Central memory CD8-positive, alpha-beta T cell (primary cell): ENCODE measurements around the gene COL4A2.
"Not testable (repeated sequence)": the region's sequence is repeated elsewhere in the genome, so short reads cannot be mapped to it uniquely, and the experiment has no call there.

ENCODE experiments used
- ATAC-seq: fragments of 150-1000 bp; cut with Tn5 transposase; replicated peaks from 2 replicates; pipeline ENCODE4 v1.10.0; 2022; ENCODE audit warnings: mild to moderate bottlenecking, moderate FRiP score, moderate number of reproducible peaks; ENCODE audit not compliant: poor library complexity, severe bottlenecking; ENCODE audit errors: extremely low read depth
- DNase-seq, 2 donors: peaks; one replicate each; pipeline ENCODE4 v3.0.0; 2021; ENCODE audit warnings: low spot score in 2 of 2
- H3K27ac Mint-ChIP-seq: one replicate; pipeline ENCODE4 v1.8.0; 2022; ENCODE audit warnings: low read depth, mild to moderate bottlenecking, moderate library complexity, mixed read lengths
- H3K27me3 Mint-ChIP-seq: one replicate; pipeline ENCODE4 v1.8.0; 2022; ENCODE audit warnings: mixed read lengths
- H3K36me3 Mint-ChIP-seq: one replicate; pipeline ENCODE4 v1.8.0; 2022; ENCODE audit warnings: mild to moderate bottlenecking, moderate library complexity, mixed read lengths; ENCODE audit not compliant: insufficient read depth
- H3K4me1 Mint-ChIP-seq: one replicate; pipeline ENCODE4 v1.8.0; 2022; ENCODE audit warnings: mixed read lengths
- H3K4me3 Mint-ChIP-seq: one replicate; pipeline ENCODE4 v1.8.0; 2022; ENCODE audit warnings: mild to moderate bottlenecking, moderate library complexity, mixed read lengths
- H3K9me3 Mint-ChIP-seq: one replicate; pipeline ENCODE4 v1.8.0; 2022; ENCODE audit warnings: mixed read lengths

Gene COL4A2

GRCh38 chr13:110476220-110476617 lies 169.1 kb downstream of the COL4A2 start:
- no peaks in the 10 kb centered on the region for H3K9me3 Mint-ChIP-seq
- no peak overlapping the region for H3K27ac Mint-ChIP-seq
- H3K27me3 Mint-ChIP-seq = peaks cover 48% of the 10 kb centered on the region
- ATAC-seq = no peak
- no peak for DNase-seq
- no peak overlapping the region for H3K4me3 Mint-ChIP-seq
- no peaks in the 10 kb centered on the region for H3K36me3 Mint-ChIP-seq
- H3K4me1 Mint-ChIP-seq = no peaks in the 10 kb centered on the region

DNA sequence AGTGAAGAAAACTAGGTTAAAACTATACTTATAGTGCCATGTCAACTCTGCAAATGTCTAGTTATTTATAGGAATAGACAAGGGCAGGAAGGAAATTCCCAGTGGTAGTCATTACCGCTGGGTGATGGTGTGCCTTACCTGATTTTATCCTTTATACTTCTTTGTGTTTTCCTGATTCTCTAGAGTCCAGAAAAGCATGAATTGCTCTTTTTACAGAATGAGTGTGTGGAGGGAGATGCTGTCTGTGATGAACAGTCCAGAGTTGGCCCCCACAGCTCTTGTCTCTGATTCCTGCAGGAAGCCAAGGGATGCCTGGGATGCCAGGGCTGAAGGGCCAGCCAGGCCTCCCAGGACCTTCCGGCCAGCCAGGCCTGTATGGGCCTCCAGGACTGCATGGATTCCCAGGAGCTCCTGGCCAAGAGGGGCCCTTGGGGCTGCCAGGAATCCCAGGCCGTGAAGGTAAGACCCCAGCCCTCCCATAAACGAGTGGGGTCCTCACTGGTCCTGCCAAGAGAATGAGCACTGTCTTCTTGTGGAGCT lies 170.7 kb downstream of the COL4A2 start:
- Mint-ChIP-seq H3K36me3 (no peaks in the 10 kb centered on the region), H3K4me1 (no peaks in the 10 kb centered on the region), H3K9me3 (no peaks in the 10 kb centered on the region), H3K4me3 (no peak overlapping the region), H3K27ac (no peak overlapping the region), H3K27me3 (peaks cover 52% of the 10 kb centered on the region)
- DNase-seq = no peak
- ATAC-seq = no peak

GRCh38 chr13:110478405-110479214 lies 171.5 kb downstream of the COL4A2 start:
- no peaks in the 10 kb centered on the region for H3K36me3 Mint-ChIP-seq
- no peaks in the 10 kb centered on the region for H3K9me3 Mint-ChIP-seq
- peaks cover 58% of the 10 kb centered on the region for H3K27me3 Mint-ChIP-seq
- no peak overlapping the region for H3K27ac Mint-ChIP-seq
- ATAC-seq = no peak
- no peaks in the 10 kb centered on the region for H3K4me1 Mint-ChIP-seq
- H3K4me3 Mint-ChIP-seq = no peak overlapping the region
- DNase-seq = no peak

DNA sequence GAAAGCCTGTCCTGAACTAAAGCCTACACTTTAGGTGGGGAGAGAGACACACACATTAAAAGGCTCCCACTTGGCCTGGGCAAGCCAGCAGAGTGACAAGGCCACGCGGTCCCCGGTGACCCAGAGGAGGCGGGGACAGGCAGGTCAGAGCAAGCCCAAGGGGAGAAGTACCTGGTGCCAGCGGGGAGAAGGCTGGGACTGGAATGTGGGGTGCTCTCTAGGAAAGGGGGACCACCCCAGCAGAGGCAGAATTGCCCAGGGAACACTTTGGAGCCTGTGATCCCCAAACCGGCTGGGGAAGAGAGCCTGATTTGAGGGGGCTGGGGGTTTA lies 172.1 kb downstream of the COL4A2 start:
- Mint-ChIP-seq H3K4me3 (no peak overlapping the region), H3K9me3 (no peaks in the 10 kb centered on the region), H3K27me3 (peaks cover 62% of the 10 kb centered on the region), H3K27ac (no peak overlapping the region), H3K4me1 (no peaks in the 10 kb centered on the region), H3K36me3 (no peaks in the 10 kb centered on the region)
- DNase-seq (no peak), ATAC-seq (no peak)

DNA sequence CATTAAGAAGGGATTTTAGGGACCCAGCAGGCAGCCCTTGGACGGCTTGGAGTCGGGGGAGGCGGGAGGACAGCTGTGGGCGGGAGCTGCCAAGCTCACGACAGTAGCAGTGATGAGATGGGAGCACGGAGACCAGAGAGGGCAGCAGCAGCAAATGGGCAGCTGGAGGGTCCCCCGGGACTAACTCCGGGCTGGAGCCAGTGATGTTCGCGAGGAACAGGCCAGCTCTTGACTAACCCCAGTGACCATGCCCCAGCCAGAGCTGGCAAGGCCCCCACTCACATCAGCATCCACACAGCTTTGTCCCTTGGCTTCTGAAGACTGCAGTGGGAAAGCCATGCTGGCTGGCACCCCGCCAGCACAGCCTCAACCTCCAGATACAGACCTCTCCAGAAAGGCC lies 172.6 kb downstream of the COL4A2 start:
- Mint-ChIP-seq H3K36me3 (no peaks in the 10 kb centered on the region), H3K27ac (no peak overlapping the region), H3K9me3 (no peaks in the 10 kb centered on the region), H3K4me3 (no peak overlapping the region), H3K27me3 (peaks cover 66% of the 10 kb centered on the region), H3K4me1 (no peaks in the 10 kb centered on the region)
- no peak for ATAC-seq
- DNase-seq = no peak

DNA sequence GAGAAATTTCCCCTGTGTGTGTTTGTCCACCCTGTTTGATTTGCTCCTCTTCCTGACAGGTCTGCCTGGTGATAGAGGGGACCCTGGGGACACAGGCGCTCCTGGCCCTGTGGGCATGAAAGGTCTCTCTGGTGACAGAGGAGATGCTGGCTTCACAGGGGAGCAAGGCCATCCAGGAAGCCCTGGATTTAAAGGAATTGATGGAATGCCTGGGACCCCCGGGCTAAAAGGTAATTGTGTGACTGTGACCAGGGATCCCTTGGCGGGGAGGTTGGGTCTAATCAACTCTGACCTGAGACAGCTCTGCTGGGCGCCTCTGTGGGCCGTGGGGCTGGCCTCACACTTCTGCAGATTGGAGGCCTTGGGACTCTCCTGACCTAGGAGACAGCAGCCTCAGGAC lies 173.1 kb downstream of the COL4A2 start:
- Mint-ChIP-seq H3K4me1 (no peaks in the 10 kb centered on the region), H3K4me3 (no peak overlapping the region), H3K27ac (no peak overlapping the region), H3K27me3 (peaks cover 68% of the 10 kb centered on the region), H3K9me3 (no peaks in the 10 kb centered on the region), H3K36me3 (no peaks in the 10 kb centered on the region)
- DNase-seq = no peak
- no peak for ATAC-seq

DNA sequence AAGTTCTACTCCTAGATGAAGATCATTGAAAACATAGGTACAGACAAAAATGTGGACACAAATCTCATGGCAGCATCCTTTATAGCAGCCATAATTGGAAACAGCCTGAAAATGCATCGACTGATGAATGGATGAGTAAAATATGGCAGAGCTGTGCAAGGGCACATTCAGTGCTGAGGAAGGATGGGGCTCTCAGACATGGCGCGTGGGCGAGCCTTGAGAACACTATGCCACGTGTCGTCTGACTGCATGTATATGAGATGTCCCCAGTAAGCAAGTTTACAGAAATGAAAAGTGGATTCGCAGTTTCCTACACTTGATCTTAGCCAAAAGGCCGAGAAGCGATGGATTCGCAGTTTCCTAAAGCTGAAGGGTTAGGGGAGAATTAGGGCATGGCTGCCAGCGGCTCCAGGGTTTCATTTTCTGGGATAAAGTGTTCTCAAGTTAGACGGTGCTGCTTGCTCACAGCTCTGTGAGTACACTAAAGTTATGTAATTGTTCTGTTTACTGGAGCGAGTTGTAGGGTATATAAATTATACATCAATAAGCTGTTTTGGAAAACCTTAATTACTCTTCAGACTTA lies 176.4 kb downstream of the COL4A2 start:
- Mint-ChIP-seq H3K9me3 (no peaks in the 10 kb centered on the region), H3K27me3 (peaks cover 41% of the 10 kb centered on the region), H3K4me1 (no peaks in the 10 kb centered on the region), H3K27ac (no peak overlapping the region), H3K4me3 (no peak overlapping the region), H3K36me3 (no peaks in the 10 kb centered on the region)
- DNase-seq (no peak), ATAC-seq (no peak)

- H3K9me3 Mint-ChIP-seq = no peaks in the 10 kb centered on the region
- H3K27ac Mint-ChIP-seq = no peak overlapping the region
- ATAC-seq = no peak
- no peaks in the 10 kb centered on the region for H3K36me3 Mint-ChIP-seq
- H3K4me1 Mint-ChIP-seq = no peaks in the 10 kb centered on the region
- DNase-seq = no peak
- H3K27me3 Mint-ChIP-seq = peaks cover 31% of the 10 kb centered on the region
- H3K4me3 Mint-ChIP-seq = no peak overlapping the region
Observed at GRCh38 chr13:110484290-110485048, 177.4 kb downstream of the COL4A2 start.

DNA sequence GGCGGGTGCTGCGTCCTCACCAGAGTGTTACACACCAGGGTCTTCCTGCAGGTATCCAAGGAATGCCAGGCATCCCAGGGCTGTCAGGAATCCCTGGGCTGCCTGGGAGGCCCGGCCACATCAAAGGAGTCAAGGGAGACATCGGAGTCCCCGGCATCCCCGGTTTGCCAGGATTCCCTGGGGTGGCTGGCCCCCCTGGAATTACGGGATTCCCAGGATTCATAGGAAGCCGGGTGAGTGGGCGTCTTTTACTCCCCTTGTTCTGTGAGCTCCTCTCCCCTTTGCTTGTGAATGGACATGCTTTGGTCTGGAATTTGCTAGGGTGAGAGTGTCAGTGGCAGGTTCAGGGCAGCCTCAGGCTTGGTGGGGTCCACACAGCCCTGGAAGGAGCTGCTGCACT lies 178.5 kb downstream of the COL4A2 start:
- Mint-ChIP-seq H3K27ac (no peak overlapping the region), H3K4me1 (no peaks in the 10 kb centered on the region), H3K9me3 (no peaks in the 10 kb centered on the region), H3K36me3 (no peaks in the 10 kb centered on the region), H3K27me3 (peaks cover 27% of the 10 kb centered on the region), H3K4me3 (no peak overlapping the region)
- DNase-seq (no peak), ATAC-seq (no peak)

- Mint-ChIP-seq H3K27me3 (peaks cover 27% of the 10 kb centered on the region), H3K27ac (no peak overlapping the region), H3K4me1 (no peaks in the 10 kb centered on the region), H3K36me3 (no peaks in the 10 kb centered on the region), H3K9me3 (no peaks in the 10 kb centered on the region), H3K4me3 (no peak overlapping the region)
- DNase-seq (no peak), ATAC-seq (no peak)
Observed at GRCh38 chr13:110486061-110486715, 179.1 kb downstream of the COL4A2 start.

- DNase-seq, H3K27ac Mint-ChIP-seq, ATAC-seq, H3K4me1 Mint-ChIP-seq, H3K9me3 Mint-ChIP-seq, H3K36me3 Mint-ChIP-seq, H3K4me3 Mint-ChIP-seq: not testable (repeated sequence)
- H3K27me3 Mint-ChIP-seq = peaks cover 25% of the 10 kb centered on the region
Observed at GRCh38 chr13:110486880-110487279, 179.8 kb downstream of the COL4A2 start.

DNA sequence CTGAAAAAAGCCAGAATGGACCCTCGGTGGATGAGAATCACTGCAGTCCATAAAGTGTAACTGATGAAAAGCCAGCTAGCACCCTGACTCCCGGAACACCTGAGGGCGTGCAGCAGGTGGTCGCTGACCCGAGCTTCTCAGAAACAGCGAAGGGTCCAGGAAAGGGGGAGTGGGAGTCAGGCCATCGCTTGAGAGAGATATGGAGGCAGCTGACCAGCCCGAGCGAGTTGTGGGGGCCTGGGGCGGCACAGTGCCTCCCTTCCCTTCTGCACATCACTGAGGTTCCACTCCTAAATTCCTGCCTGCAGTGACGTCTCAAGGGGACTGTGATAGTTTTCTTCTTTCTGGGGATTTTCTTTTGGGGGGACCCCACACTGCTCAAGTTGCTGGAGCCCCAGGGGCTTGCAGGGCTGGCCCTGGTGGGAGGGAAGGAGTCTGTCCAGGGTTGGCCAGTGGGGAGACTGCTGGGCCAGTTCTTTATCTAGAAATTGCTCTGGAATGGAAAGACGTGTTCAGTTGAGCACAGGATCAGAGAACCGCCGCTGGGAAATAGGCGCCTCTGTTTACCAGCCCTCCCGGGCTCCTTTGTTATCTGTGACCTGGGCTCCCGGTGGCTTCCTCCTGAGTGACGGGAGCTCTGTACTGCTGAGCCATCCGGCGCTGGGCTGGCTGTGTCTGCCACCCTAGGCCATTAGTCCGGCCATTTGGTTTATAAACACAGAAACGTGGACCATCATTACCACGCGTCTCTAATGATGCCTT lies 183.1 kb downstream of the COL4A2 start:
- H3K36me3 Mint-ChIP-seq = no peaks in the 10 kb centered on the region
- H3K4me1 Mint-ChIP-seq = no peaks in the 10 kb centered on the region

More for the DNA sequence above, 183.1 kb downstream of the COL4A2 start:
- DNase-seq (no peak), ATAC-seq (no peak)
- Mint-ChIP-seq H3K9me3 (no peaks in the 10 kb centered on the region), H3K27me3 (no peaks in the 10 kb centered on the region), H3K27ac (no peak overlapping the region), H3K4me3 (no peak overlapping the region)
